HEK293 (cell line): ENCODE data around the gene JUND.

Source experiments
- EGR2 ChIP-seq: fragments of 450-650 bp; formaldehyde crosslinking; IDR thresholded peaks from 2 replicates; pipeline ENCODE4 v1.5.1; 2016; ENCODE audit warnings: low read depth, missing biosample characterization, missing genetic modification characterization
- FEZF1 ChIP-seq: fragments of 450-650 bp; formaldehyde crosslinking; IDR thresholded peaks from 2 replicates; pipeline ENCODE4 v1.5.1; 2016; ENCODE audit warnings: missing biosample characterization, missing genetic modification characterization
- GLI4 ChIP-seq: fragments of 450-650 bp; formaldehyde crosslinking; IDR thresholded peaks from 2 replicates; pipeline ENCODE4 v1.5.1; 2016; ENCODE audit warnings: missing biosample characterization, missing genetic modification characterization
- MEIS1 ChIP-seq: sonication (generic); formaldehyde crosslinking; IDR thresholded peaks from 2 replicates; pipeline ENCODE4 v1.8.1; 2022; ENCODE audit warnings: missing genetic modification reagents, mild to moderate bottlenecking, borderline replicate concordance
- MYNN ChIP-seq: fragments of 450-650 bp; formaldehyde crosslinking; IDR thresholded peaks from 2 replicates; pipeline ENCODE4 v1.5.1; 2016; ENCODE audit warnings: missing biosample characterization, missing genetic modification characterization, borderline replicate concordance
- SCRT1 ChIP-seq: fragments of 450-650 bp; formaldehyde crosslinking; IDR thresholded peaks from 2 replicates; pipeline ENCODE4 v1.5.1; 2016; ENCODE audit warnings: missing biosample characterization, missing genetic modification characterization, borderline replicate concordance
- SP2 ChIP-seq: fragments of 450-650 bp; formaldehyde crosslinking; IDR thresholded peaks from 2 replicates; pipeline ENCODE4 v1.5.1; 2016; ENCODE audit warnings: missing biosample characterization, missing genetic modification characterization
- SP7 ChIP-seq: fragments of 450-650 bp; formaldehyde crosslinking; IDR thresholded peaks from 2 replicates; pipeline ENCODE4 v1.5.1; 2016; ENCODE audit warnings: missing biosample characterization, missing genetic modification characterization
- YY1 ChIP-seq: fragments of 450-650 bp; formaldehyde crosslinking; IDR thresholded peaks from 2 replicates; pipeline ENCODE4 v1.5.1; 2018; ENCODE audit warnings: missing biosample characterization, missing genetic modification characterization
- ZBTB20 ChIP-seq: fragments of 450-650 bp; formaldehyde crosslinking; IDR thresholded peaks from 2 replicates; pipeline ENCODE4 v1.5.1; 2016; ENCODE audit warnings: missing biosample characterization, missing genetic modification characterization
- ZBTB21 ChIP-seq: fragments of 450-650 bp; formaldehyde crosslinking; IDR thresholded peaks from 2 replicates; pipeline ENCODE4 v1.5.1; 2017; ENCODE audit warnings: missing biosample characterization, missing genetic modification characterization
- ZBTB48 ChIP-seq: fragments of 450-650 bp; formaldehyde crosslinking; IDR thresholded peaks from 2 replicates; pipeline ENCODE4 v1.5.1; 2016; ENCODE audit warnings: missing biosample characterization, missing genetic modification characterization
- ZBTB7A ChIP-seq: fragments of 450-650 bp; formaldehyde crosslinking; IDR thresholded peaks from 2 replicates; pipeline ENCODE4 v1.5.1; 2016; ENCODE audit warnings: low read depth, missing biosample characterization, missing genetic modification characterization
- ZEB2 ChIP-seq: fragments of 450-650 bp; formaldehyde crosslinking; IDR thresholded peaks from 2 replicates; pipeline ENCODE4 v1.5.1; 2016; ENCODE audit warnings: missing biosample characterization, missing genetic modification characterization
- ZNF121 ChIP-seq: fragments of 450-650 bp; formaldehyde crosslinking; IDR thresholded peaks from 2 replicates; pipeline ENCODE4 v1.5.1; 2016; ENCODE audit warnings: missing biosample characterization, missing genetic modification characterization
- ZNF133 ChIP-seq: fragments of 450-650 bp; formaldehyde crosslinking; IDR thresholded peaks from 2 replicates; pipeline ENCODE4 v1.5.1; 2016; ENCODE audit warnings: missing biosample characterization, missing genetic modification characterization
- ZNF157 ChIP-seq: fragments of 450-650 bp; formaldehyde crosslinking; IDR thresholded peaks from 2 replicates; pipeline ENCODE4 v1.5.1; 2016; ENCODE audit warnings: missing biosample characterization, missing genetic modification characterization
- ZNF175 ChIP-seq: fragments of 450-650 bp; formaldehyde crosslinking; IDR thresholded peaks from 2 replicates; pipeline ENCODE4 v1.5.1; 2016; ENCODE audit warnings: missing biosample characterization, missing genetic modification characterization
- ZNF248 ChIP-seq: fragments of 450-650 bp; formaldehyde crosslinking; IDR thresholded peaks from 2 replicates; pipeline ENCODE4 v1.5.1; 2017; ENCODE audit warnings: missing biosample characterization, missing genetic modification characterization
- ZNF354C ChIP-seq: fragments of 450-650 bp; formaldehyde crosslinking; IDR thresholded peaks from 2 replicates; pipeline ENCODE4 v1.5.1; 2016; ENCODE audit warnings: missing biosample characterization, missing genetic modification characterization, low read depth, borderline replicate concordance
- ZNF366 ChIP-seq: fragments of 450-650 bp; formaldehyde crosslinking; conservative IDR thresholded peaks from 2 replicates; pipeline ENCODE4 v1.5.1; 2016; ENCODE audit warnings: missing biosample characterization, missing genetic modification characterization
- ZNF416 ChIP-seq: fragments of 450-650 bp; formaldehyde crosslinking; IDR thresholded peaks from 2 replicates; pipeline ENCODE4 v1.5.1; 2016; ENCODE audit warnings: missing biosample characterization, missing genetic modification characterization
- ZNF473 ChIP-seq: fragments of 450-650 bp; formaldehyde crosslinking; IDR thresholded peaks from 2 replicates; pipeline ENCODE4 v1.5.1; 2017; ENCODE audit warnings: missing biosample characterization, missing genetic modification characterization
- ZNF510 ChIP-seq: fragments of 450-650 bp; formaldehyde crosslinking; IDR thresholded peaks from 2 replicates; pipeline ENCODE4 v1.5.1; 2018; ENCODE audit warnings: mild to moderate bottlenecking, missing genetic modification characterization, missing biosample characterization; ENCODE audit not compliant: insufficient replicate concordance
- ZNF610 ChIP-seq: fragments of 450-650 bp; formaldehyde crosslinking; IDR thresholded peaks from 2 replicates; pipeline ENCODE4 v1.5.1; 2016; ENCODE audit warnings: missing biosample characterization, missing genetic modification characterization, borderline replicate concordance
- ZNF670 ChIP-seq: fragments of 450-650 bp; formaldehyde crosslinking; IDR thresholded peaks from 2 replicates; pipeline ENCODE4 v1.5.1; 2016; ENCODE audit warnings: missing biosample characterization, missing genetic modification characterization, low read depth
- ZNF701 ChIP-seq: fragments of 450-650 bp; formaldehyde crosslinking; IDR thresholded peaks from 2 replicates; pipeline ENCODE4 v1.5.1; 2016; ENCODE audit warnings: missing biosample characterization, missing genetic modification characterization
- ZNF777 ChIP-seq: fragments of 450-650 bp; formaldehyde crosslinking; IDR thresholded peaks from 2 replicates; pipeline ENCODE4 v1.5.1; 2017; ENCODE audit warnings: missing biosample characterization, missing genetic modification characterization, borderline replicate concordance
- ZNF785 ChIP-seq: fragments of 450-650 bp; formaldehyde crosslinking; IDR thresholded peaks from 2 replicates; pipeline ENCODE4 v1.5.1; 2016; ENCODE audit warnings: missing biosample characterization, missing genetic modification characterization
- ZNF830 ChIP-seq: fragments of 450-650 bp; IDR thresholded peaks from 2 replicates; pipeline ENCODE4 v1.5.0; 2018; ENCODE audit warnings: missing biosample characterization, missing genetic modification characterization, low read depth, mild to moderate bottlenecking, moderate library complexity
- TF ChIP-seq, protein P1 (sequence below): fragments of 450-650 bp; formaldehyde crosslinking; IDR thresholded peaks from 2 replicates; pipeline ENCODE4 v1.5.1; 2016; ENCODE audit warnings: missing biosample characterization, missing genetic modification characterization, low read depth
- TF ChIP-seq, protein P2 (sequence below): fragments of 450-650 bp; formaldehyde crosslinking; IDR thresholded peaks from 2 replicates; pipeline ENCODE4 v1.5.1; 2016; ENCODE audit warnings: missing biosample characterization, missing genetic modification characterization, borderline replicate concordance
- TF ChIP-seq, protein P3 (sequence below): fragments of 450-650 bp; formaldehyde crosslinking; IDR thresholded peaks from 2 replicates; pipeline ENCODE4 v1.5.1; 2016; ENCODE audit warnings: missing biosample characterization, missing genetic modification characterization
- TF ChIP-seq, protein P4 (sequence below): sonication (generic); formaldehyde crosslinking; IDR thresholded peaks from 2 replicates; pipeline ENCODE4 v1.8.1; 2022; ENCODE audit warnings: mild to moderate bottlenecking, moderate library complexity, missing genetic modification reagents

The JUND gene

DNA sequence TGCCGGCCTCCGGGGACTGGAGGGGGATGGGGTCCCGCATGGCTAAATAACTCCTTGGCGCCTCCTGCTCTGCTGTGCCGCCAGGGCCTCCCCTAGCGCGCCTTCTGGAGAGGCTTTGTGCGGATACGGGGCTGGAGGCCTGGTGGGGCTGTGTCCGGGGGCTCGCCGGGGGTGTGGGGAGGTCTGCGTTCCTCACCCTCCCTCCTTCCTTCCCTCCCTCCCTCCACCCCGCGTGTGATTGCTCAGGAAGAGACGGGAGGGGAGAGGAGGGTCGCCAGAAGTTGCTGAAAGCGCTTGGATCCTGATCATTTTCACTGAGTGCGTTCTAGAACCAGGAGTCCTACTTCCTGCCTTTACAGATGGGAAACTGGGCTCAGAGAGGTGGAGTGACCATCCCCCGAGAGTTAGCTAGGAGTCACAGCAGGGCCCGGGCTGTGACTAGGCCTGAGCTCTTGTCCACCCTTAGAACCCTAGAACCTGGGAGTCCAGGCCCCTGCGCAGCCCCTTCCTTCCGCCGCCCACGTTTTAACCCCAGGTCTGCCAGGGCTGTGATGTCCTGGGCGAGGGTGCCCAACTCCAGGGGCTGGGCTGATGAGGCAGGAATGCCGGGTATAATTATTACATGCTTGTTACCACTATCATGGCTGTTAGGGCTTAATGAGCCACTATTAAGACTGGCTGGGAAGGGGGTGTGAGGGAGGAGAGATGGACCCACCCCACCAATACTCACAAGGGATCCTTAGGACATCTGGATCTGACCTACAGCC, 782 bp upstream of the JUND start (continued):
- TF ChIP-seq, protein P1, sequence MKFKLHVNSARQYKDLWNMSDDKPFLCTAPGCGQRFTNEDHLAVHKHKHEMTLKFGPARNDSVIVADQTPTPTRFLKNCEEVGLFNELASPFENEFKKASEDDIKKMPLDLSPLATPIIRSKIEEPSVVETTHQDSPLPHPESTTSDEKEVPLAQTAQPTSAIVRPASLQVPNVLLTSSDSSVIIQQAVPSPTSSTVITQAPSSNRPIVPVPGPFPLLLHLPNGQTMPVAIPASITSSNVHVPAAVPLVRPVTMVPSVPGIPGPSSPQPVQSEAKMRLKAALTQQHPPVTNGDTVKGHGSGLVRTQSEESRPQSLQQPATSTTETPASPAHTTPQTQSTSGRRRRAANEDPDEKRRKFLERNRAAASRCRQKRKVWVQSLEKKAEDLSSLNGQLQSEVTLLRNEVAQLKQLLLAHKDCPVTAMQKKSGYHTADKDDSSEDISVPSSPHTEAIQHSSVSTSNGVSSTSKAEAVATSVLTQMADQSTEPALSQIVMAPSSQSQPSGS (tag by site-specific recombination): no peak
- TF ChIP-seq FEZF1 (tag by site-specific recombination): no peak
- TF ChIP-seq ZBTB48: peak; percentile 54; the same call in 1 of the 2 replicates
- no peak for TF ChIP-seq MYNN (tag by site-specific recombination)
- no peak for TF ChIP-seq ZNF248
- TF ChIP-seq ZNF777 (tag by site-specific recombination): no peak
- TF ChIP-seq, protein P2, sequence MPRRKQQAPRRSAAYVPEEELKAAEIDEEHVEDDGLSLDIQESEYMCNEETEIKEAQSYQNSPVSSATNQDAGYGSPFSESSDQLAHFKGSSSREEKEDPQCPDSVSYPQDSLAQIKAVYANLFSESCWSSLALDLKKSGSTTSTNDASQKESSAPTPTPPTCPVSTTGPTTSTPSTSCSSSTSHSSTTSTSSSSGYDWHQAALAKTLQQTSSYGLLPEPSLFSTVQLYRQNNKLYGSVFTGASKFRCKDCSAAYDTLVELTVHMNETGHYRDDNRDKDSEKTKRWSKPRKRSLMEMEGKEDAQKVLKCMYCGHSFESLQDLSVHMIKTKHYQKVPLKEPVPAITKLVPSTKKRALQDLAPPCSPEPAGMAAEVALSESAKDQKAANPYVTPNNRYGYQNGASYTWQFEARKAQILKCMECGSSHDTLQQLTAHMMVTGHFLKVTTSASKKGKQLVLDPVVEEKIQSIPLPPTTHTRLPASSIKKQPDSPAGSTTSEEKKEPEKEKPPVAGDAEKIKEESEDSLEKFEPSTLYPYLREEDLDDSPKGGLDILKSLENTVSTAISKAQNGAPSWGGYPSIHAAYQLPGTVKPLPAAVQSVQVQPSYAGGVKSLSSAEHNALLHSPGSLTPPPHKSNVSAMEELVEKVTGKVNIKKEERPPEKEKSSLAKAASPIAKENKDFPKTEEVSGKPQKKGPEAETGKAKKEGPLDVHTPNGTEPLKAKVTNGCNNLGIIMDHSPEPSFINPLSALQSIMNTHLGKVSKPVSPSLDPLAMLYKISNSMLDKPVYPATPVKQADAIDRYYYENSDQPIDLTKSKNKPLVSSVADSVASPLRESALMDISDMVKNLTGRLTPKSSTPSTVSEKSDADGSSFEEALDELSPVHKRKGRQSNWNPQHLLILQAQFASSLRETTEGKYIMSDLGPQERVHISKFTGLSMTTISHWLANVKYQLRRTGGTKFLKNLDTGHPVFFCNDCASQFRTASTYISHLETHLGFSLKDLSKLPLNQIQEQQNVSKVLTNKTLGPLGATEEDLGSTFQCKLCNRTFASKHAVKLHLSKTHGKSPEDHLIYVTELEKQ: no peak
- TF ChIP-seq ZNF785: no peak
- TF ChIP-seq, protein P3, sequence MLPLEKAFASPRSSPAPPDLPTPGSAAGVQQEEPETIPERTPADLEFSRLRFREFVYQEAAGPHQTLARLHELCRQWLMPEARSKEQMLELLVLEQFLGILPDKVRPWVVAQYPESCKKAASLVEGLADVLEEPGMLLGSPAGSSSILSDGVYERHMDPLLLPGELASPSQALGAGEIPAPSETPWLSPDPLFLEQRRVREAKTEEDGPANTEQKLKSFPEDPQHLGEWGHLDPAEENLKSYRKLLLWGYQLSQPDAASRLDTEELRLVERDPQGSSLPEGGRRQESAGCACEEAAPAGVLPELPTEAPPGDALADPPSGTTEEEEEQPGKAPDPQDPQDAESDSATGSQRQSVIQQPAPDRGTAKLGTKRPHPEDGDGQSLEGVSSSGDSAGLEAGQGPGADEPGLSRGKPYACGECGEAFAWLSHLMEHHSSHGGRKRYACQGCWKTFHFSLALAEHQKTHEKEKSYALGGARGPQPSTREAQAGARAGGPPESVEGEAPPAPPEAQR (tag by site-specific recombination): no peak
- no peak for TF ChIP-seq YY1 (tag by site-specific recombination)
- no peak for TF ChIP-seq ZNF416 (tag by site-specific recombination)
- no peak; the same call in 1 of the 2 replicates for TF ChIP-seq ZBTB7A (tag by site-specific recombination)
- no peak for TF ChIP-seq ZNF510 (tag by site-specific recombination)
- no peak for TF ChIP-seq ZNF610 (tag by site-specific recombination)
- TF ChIP-seq ZBTB21 (tag by site-specific recombination): no peak
- TF ChIP-seq, protein P4, sequence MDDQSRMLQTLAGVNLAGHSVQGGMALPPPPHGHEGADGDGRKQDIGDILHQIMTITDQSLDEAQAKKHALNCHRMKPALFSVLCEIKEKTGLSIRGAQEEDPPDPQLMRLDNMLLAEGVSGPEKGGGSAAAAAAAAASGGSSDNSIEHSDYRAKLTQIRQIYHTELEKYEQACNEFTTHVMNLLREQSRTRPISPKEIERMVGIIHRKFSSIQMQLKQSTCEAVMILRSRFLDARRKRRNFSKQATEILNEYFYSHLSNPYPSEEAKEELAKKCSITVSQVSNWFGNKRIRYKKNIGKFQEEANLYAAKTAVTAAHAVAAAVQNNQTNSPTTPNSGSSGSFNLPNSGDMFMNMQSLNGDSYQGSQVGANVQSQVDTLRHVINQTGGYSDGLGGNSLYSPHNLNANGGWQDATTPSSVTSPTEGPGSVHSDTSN (CRISPR knock-in tag): no peak
- TF ChIP-seq ZNF175 (tag by site-specific recombination): no peak
- TF ChIP-seq ZNF121 (tag by site-specific recombination): no peak
- TF ChIP-seq ZNF366 (tag by site-specific recombination): peak; percentile 71; the same call in 1 of the 2 replicates
- no peak for TF ChIP-seq ZNF670 (tag by site-specific recombination)
- no peak for TF ChIP-seq MEIS1 (CRISPR knock-in tag)
- TF ChIP-seq ZNF473 (tag by site-specific recombination): no peak
- TF ChIP-seq ZNF701: no peak
- no peak for TF ChIP-seq SCRT1 (tag by site-specific recombination)
- TF ChIP-seq SP7 (tag by site-specific recombination): 0 out of 2 replicates have a peak, but pooled peaks have one; percentile 16
- TF ChIP-seq GLI4 (tag by site-specific recombination): 0 out of 2 replicates have a peak, but pooled peaks have one; percentile 49
- TF ChIP-seq ZBTB20: peak; percentile 60
- peak; percentile 13; the same call in 1 of the 2 replicates for TF ChIP-seq EGR2 (tag by site-specific recombination)
- TF ChIP-seq SP2: peak; percentile 9; the same call in 1 of the 2 replicates
- no peak for TF ChIP-seq ZNF354C (tag by site-specific recombination)
- peak; percentile 44; the same call in 1 of the 2 replicates for TF ChIP-seq ZEB2 (tag by site-specific recombination)
- TF ChIP-seq ZNF133 (tag by site-specific recombination): no peak
- no peak for TF ChIP-seq ZNF830 (tag by site-specific recombination)
- no peak for TF ChIP-seq ZNF157 (tag by site-specific recombination)
